ENCODE data around the gene PRKAG3.

Gene PRKAG3

DNA sequence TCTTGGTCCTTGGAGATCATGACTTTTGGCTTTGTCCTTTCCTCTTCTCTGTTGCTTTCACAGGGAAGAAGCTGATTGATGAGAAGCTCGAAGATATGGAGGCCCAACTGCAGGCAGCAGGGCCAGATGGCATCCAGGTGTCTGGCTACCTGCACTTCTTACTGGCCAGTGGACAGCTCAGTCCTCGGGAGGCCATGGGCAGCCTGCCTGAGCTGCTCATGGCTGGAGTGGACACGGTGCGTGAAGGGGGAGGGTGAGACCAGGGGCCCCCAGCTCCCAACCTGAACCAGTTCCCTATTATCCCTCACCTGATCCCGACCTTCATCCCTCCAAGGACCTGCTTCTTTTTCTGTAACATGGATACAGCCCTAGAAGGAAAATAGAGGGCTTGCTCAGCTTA lies 18.7 kb downstream of the PRKAG3 start:
- DNase-seq = no peak

DNA sequence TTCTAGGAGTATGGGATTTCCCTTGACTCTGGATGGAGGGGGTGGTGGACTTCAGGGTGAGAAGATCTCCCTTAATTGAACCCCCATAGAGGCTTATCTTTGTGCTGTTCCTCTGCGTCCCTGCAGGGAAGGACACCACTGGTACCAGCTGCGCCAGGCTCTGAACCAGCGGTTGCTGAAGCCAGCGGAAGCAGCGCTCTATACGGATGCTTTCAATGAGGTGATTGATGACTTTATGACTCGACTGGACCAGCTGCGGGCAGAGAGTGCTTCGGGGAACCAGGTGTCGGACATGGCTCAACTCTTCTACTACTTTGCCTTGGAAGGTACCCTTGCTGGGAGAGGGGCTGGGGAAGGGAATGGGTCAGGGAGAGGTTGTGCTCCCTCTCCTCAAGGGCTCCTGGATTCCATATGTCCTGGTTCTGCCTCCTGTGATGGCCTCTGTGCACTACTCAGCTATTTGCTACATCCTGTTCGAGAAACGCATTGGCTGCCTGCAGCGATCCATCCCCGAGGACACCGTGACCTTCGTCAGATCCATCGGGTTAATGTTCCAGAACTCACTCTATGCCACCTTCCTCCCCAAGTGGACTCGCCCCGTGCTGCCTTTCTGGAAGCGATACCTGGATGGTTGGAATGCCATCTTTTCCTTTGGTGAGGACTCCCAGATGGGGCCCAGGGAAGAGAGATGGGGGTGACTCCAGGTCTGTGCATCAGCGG lies 19.3 kb downstream of the PRKAG3 start:
- no peak for DNase-seq

DNA sequence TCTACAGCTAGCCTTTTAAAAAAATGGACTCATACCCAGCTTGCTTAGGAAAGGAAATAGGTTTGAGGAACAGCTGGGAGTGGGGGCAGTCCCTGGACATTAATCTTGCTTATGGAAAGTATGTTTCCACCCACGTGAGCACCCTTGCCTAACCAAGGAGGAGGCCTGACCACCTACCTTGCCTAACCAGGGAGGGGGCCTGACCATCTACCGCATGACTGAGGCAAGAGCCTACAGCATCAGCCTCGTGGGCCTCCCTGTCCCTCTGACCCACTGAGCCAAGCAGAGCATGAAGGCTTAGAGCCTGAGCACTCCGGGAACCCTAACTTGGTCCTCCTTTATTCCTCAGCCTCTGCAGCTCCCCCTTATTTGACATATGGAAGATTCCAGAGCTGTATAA lies 20.2 kb downstream of the PRKAG3 start:
- no peak for DNase-seq

DNA sequence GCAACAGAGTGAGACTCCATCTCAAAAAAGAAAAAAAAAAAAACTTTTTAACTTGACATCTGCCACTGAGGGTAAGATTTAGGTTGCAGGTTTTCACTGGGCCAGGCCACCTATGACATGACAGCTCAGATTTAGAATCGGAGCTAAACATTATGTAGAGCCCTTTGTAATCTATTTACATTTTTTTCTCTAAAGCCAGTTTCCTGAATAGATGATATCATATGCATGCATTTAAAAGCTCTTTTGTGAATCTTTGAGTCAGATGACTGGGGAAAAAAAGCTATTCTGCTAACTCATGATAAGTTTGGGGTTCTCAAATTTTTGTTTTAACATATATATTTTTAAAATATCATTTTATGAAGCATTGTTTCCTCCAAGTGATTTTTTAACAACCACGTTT lies 21.3 kb downstream of the PRKAG3 start:
- no peak for DNase-seq

DNA sequence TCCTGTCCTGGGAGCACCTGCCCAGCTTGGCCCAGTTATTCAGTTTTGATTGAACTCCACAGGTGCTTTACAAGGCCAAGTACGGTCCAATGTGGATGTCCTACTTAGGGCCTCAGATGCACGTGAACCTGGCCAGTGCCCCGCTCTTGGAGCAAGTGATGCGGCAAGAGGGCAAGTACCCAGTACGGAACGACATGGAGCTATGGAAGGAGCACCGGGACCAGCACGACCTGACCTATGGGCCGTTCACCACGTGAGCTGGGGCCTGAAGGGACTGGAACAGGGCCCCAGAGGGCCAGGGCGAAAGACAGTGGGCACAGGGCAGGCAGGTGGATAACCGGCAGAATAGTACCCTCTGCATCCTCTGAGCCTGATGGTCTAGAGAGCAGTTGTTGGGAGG lies 22.1 kb downstream of the PRKAG3 start:
- no peak for DNase-seq

DNA sequence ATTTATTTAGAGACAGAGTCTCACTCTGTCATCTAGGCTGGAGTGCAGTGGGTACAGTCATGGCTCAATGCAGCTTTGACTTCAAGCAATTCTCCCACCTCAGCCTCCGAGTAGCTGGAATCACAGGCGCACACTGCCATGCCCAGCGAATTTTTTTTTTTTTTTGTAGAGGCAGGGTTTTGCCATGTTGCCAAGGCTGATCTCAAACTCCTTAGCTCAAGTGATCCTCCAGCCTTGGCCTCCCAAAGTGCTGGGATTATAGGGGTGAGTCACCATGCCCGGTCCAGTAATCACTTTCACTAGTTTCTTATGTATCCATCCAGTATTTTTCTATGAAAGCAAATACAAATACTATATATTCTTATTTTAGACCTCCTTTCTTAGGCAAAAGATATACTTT lies 24.0 kb downstream of the PRKAG3 start:
- no peak for DNase-seq

DNA sequence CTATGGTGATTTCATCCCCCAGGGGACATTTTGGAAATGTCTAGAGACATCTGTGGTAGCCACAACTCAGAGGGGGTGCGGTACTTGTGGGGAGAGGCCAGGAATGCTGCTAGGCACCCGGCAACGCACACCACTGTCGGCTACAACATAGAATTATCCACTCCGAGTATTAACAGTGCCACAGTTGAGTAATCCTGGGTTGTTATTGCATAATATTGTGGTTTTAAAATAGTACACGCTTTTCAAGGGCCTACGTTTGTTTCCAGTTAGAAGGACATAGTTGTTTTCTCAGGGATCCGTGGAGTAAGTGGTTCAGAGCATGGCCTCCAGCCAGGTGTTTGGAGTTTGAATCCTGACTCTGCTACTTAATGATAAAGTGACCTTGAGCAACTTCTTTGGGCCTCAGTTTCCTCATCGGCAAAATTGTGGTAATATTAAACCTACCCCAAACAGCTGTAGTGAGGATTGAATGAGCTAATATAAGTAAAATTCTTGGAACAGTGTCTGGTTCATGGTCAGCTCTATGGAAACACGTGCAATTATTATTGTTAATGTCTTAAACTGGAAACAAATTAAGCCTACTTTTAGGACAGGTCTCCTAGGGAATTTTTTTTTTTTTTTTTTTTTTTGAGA lies 25.1 kb downstream of the PRKAG3 start:
- DNase-seq = no peak

DNA sequence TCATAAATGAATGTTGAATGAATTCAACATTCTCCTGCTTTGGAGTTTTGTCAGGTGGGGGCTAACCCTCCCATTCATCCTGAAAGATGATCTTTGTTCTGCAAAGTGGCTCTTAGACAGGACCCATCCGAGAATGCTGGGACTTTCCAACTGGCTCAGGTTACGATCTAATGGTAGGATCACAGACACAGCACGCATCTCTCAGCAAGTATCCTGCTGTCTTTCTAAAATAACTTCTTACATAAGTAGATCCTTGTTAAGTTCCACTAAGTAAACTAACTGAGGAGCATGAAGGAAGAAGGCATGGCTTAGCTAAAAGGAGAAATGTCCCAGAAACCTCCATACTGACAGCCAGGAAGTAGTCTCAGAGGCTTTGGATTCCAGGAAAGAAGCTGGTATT lies 26.0 kb downstream of the PRKAG3 start:
- DNase-seq = no peak

DNA sequence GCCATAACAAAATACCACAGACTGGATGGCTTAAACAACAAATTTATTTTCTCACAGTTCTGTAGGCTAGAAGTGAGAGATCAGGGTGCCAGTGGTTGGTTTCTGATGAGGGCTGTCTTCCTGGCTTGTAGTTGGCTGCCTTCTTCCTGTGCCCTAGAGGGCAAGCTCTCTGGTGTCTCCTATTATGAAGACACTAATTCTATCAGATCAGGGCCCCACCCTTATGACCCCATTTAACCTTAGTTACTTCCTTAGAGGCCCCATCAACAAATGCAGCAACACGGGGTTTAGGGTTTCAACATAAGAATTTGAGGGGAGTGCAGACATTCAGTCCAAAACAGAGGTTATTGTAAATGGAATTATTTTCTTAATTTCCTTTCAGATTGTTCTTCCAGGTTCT lies 26.8 kb downstream of the PRKAG3 start:
- no peak for DNase-seq

DNA sequence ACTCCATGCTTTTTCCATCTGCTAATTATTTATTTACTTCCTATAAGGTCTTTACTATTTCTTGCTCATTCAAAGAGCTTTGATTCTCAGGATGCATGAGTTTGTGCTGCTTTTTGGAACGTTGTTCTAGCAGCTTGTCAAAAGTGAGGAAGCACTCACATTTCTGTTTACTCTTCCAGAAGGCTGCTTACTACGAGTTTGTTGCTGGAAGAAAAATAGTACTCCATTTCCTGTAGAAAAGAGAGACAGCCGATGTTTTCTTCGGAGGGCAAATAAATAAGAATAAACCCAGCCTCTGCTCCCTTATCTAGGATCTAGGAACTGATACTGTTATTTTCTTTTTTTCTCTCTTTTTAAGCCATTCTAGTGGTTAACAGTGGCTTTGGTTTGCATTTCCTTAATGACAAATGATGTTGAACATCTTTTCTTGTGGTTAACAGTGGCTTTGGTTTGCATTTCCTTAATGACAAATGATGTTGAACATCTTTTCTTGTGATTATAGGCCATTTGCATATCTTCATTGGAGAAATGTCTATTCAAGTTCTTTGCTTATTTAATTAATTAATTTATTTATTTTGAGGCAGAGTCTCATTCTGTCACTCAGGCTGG lies 29.1 kb downstream of the PRKAG3 start:
- DNase-seq = no peak

DNA sequence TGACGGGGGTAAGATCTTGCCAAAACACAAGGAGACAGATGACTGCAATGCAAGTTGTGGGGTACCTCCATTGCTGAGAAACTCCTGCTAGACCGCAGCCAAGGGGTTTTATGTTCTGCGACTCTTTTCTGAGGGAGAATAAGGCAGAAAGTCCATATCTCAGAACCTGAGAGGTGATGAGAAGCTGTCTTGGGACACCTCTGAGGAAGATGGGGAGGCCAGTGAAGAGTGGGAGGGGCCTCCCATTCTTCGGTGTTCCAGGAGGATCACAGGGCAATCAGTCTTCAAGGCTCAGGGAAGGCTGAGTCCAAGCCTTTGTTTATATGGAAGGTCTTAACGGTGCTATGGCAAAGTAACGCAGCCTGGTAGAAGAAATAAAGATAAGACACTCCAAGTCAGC lies 31.6 kb downstream of the PRKAG3 start:
- no peak for DNase-seq

DNA sequence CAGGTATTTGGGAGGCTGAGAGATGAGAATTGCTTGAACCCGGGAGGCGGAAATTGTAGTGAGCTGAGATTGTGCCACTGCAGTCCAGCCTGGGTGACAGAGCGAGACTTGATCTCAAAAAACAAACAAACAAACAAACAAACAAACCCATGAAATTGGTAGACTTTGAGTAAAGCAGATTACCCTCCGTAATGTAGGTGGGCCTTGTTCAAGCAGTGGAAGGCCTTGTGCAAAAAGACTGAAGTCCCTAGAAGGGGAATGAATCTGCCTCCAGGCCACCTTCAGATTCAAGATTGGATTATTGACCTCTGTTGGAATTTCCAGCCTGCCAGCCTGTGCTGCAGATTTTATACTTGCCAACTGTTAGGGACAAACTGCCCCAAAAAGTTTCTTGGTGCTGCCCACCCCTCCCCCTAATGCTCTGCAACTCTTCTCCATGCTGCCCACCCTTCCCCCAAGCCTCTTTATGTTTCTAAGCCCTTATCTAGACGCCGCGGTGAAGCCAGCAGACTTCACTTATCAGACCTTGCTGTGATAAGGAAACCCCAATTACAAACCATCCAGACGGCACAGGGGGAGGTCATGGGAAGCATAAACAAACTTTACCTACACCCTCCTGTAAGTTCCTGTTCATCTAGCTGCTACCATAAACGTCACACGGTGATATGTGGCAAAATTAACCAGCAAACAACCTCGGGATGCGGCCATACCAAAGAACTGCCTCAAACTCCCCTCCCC lies 32.7 kb downstream of the PRKAG3 start:
- no peak for DNase-seq

DNA sequence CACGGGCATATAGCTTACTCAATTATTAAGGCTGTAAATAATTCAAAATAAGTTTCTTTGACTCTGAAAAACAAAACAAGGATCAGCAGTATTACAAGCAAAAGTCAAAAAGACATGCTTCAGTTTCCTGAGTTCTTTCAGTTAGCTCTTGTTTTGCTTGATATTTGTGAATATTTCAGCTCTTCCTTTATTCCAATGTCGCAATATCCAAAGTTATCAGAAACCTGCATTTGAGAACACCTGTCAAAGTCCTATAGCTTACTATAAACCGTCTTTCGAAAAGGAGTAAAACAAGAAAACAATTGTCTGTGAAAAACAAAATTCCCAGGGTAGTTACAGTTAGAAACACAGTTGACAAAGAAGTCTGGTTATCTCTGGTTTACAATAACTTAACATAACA lies 34.9 kb downstream of the PRKAG3 start:
- no peak for DNase-seq

DNA sequence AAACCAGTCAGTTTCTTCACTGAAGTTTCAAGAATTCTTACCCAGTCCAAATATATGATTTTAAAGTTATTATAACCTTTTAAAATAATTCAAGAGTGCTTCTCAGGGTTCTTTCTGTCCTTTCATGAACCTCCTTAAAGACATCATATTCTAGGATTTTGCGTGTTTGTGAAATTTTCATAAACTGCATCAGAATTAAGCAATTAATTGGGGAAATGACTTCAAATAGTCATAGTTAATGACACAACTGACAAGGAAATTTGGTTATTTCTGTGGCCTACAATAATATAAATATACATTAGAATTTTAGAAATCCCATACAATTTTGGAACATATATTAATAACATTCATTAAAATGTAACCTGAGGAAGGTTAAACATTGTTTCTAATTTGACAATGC lies 39.2 kb downstream of the PRKAG3 start:
- DNase-seq = no peak

DNA sequence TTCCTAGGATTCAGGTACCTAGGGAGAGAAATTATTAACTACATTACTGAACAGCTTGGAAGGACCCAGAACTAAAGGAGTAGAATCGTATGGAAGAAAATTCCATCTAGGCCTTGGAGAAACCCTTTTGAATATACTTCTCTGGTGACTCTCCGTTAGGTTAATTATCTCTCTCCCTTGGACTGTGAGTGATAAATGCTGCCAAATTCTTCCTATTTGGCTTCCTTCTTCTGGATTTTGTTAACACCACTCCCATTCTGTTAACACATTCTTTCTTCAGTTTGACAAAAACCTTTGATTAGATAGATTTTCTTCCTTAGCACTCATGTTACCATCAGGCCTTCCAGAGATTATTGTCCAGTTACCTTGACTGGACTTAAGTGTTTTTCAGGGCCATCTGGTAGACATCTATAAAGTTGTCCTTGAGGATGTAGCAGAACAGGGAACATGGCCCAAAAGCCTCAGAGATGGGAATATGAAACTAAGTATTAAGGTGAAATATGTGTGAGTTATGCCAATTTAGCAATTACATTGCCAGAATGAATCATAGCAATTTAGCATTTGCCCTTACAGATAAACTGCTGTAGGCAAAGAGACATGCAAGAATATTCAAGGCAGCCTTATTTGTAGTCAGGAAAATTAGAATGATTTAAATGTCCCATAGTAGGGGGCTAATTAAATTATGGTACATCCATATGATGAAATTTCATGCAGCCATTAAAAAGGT lies 42.9 kb downstream of the PRKAG3 start:
- no peak for DNase-seq

DNA sequence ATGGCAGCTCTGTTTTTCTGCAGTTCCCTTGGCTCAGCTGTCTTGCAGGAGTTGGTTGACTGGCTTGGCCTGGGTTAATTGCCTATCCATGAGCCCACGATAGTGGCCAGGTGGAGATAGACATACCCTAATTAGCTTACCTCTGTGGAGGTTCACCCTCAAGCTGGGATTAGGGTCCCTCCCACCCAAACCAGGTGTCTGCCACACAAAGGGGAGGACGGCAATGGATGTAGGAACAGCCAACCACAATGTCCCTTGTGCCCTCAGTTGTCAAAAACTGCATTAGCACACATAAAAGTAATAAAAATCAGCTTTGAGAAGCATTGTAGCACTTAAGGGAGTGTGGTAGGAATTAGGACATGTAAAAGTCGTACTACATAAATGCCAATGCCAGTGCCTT lies 45.5 kb downstream of the PRKAG3 start:
- no peak for DNase-seq

DNA sequence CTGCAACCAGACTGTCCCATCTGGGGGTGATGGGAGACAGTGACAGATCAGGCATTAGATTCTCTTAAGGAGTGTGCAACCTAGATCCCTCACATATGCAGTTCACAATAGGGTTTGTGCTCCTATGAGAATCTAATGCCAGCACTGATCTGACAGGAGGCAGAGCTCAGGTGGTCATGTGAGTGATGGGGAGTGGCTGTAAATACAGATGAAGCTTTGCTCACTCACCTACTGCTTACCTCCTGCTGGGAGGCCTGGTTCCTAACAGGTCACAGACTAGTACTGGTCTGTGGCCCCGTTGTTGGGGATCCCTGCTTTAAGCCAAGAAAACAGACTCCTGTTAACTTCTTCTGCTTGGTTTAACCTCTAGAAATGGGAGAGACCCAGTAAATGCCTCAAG lies 46.5 kb downstream of the PRKAG3 start:
- DNase-seq = no peak

DNA sequence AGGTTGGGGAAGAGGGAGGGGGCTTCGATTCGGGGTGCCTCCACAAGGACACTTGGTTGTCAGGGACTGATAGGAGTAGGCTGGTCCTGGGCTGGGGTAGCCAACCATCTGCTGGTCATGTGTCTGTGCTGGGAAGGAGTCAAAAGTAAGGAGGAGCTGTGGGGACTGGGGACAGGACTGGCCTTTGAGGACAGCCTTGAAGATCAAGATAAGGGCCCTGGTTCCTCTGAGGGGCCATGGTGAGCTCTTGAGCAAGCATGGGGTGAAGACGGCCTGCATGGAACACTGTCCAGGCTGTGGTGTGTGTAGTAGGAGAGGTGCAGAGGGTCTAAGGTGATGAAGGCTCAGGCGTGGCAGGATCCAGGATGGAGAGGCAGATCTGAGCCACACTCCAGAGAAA lies 47.9 kb downstream of the PRKAG3 start:
- DNase-seq = no peak

DNA sequence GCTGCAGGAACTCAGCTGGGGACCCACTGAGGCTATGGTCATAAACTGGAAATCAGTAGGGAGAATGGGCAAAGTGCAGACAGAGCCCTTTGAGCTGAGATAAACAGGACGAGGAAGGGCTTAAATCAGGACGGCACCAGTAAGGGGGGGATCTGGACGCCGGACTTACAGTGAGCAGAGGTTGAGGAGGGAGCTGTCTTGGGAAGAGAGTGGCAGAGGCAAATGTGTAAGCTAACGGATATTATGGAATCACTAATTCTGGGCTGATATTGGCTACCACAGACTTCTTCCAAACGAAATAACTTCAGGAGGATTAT lies 49.1 kb downstream of the PRKAG3 start:
- DNase-seq = no peak

DNA sequence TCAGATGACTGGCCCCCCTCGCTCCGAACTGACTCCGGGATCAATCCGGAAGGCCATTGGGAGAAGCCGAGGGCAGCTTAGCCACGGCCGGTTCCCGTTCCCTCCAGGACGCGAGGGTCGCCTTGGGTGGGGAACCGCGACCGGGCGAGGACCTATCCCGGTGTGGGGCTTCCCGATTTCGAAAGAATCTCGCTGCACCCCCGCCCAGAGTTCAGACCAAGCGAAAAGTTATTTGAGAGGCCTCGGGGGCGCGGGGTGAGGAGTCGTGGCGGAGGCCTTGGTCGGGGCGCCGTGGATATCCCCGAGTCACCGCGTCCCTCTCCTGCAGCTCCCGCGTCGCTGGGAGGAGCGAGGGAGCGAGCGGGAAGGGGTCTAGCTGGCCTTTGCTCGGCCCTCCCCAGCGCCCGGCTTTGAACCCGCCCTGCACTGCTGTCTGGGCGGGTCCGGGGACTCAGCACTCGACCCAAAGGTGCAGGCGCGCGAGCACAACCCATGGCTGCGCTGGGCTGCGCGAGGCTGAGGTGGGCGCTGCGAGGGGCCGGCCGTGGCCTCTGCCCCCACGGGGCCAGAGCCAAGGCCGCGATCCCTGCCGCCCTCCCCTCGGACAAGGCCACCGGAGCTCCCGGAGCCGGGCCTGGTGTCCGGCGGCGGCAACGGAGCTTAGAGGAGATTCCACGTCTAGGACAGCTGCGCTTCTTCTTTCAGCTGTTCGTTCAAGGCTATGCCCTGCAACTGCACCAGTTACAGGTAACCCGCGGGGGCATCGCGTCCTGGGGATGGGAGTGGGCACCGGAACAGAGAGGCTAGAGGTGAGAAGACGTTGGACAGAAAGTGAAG lies 49.7 kb downstream of the PRKAG3 start, which contains the start of gene CYP27A1:
TSS of gene CYP27A1 (plus strand) at position 457 of the 837 bp plus-strand sequence. CDS start at position 493, 36 bp downstream.
- no peak for DNase-seq

DNA sequence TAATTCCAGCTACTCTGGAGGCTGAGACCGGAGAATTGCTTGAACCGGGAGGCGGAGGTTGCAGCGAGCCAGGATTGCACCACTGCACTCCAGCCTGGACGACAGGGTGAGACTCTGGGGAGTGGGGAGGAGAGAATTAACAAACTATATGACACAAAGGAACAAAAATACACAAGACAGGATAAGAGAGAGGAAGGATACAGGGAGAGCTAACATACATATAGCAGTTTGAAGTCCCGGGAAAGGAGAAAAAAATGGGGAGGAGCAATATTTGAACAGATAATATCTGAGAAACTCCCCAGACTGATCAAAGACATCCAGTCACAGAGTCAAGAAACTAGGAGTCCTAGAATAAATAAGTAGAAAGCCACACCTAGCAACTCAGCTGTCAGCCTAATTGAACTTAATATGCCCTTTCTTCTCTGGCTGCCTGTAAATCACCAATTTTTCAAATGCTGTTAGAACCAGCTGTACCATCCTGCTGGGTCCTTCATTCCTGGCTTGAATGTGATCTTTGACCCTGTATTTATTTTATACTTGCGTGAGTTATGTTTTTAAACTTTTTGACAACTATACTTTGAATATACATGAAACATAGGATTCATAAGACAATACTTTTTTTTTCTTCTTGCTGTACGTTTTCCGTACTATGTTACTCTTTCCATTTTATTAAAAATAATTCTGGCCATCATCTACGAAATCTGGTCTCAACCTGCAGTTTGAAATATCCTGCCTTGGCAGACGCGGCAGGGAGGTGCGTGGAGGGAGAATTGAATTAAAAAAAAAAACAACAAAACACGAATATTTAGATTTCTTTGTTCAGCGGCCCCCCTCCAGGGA lies 50.5 kb downstream of the PRKAG3 start:
- no peak for DNase-seq

Measured in NCI-H1417 treated with DMSO at 0.1 percent for 48 hours (cell line).